ENCODE results near the gene NDEL1.

The NDEL1 gene

DNA sequence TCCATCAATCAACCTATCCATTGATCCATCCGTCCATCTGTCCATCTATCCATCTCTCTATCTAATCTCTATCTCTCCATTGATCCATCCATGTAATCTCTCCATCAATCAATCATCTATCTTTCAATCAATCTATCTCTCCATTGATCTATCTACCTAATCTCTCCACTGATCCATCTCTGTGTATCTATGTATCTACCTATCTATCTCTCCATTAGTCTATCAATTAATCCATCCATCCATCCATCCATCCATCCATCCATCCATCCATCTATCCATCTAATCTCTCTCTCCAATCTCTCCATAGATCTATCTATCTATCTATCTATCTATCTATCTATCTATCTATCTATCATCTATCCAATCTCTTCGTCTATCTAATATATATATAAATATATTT, 34.6 kb upstream of the NDEL1 start:
- TF ChIP-seq EGR1 (IDR thresholded peaks at IDR 0.05), result no peak
- TF ChIP-seq, protein P1, sequence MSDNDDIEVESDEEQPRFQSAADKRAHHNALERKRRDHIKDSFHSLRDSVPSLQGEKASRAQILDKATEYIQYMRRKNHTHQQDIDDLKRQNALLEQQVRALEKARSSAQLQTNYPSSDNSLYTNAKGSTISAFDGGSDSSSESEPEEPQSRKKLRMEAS (IDR thresholded peaks at IDR 0.05), result no peak
- no peak for TF ChIP-seq TEAD4 (IDR thresholded peaks at IDR 0.05)
- TF ChIP-seq, protein P2, sequence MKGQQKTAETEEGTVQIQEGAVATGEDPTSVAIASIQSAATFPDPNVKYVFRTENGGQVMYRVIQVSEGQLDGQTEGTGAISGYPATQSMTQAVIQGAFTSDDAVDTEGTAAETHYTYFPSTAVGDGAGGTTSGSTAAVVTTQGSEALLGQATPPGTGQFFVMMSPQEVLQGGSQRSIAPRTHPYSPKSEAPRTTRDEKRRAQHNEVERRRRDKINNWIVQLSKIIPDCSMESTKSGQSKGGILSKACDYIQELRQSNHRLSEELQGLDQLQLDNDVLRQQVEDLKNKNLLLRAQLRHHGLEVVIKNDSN (IDR thresholded peaks at IDR 0.05), result no peak
- no peak for TF ChIP-seq CREB1 (IDR thresholded peaks at IDR 0.05; ENCODE audit: low read depth)
- no peak for TF ChIP-seq TAF1 (IDR thresholded peaks at IDR 0.05; ENCODE audit: low read depth)
- no peak for TF ChIP-seq NFIC (IDR thresholded peaks at IDR 0.05)
- no peak for TF ChIP-seq CEBPB (IDR thresholded peaks at IDR 0.05)
- no peak for TF ChIP-seq TCF12 (IDR thresholded peaks at IDR 0.05; ENCODE audit: low read depth)
- TF ChIP-seq EP300 (IDR thresholded peaks at IDR 0.05; ENCODE audit: borderline replicate concordance), result no peak
- no peak for TF ChIP-seq YY1 (IDR thresholded peaks at IDR 0.05; ENCODE audit: low read depth)
- TF ChIP-seq FOXM1 (IDR thresholded peaks at IDR 0.05; ENCODE audit: borderline replicate concordance, low read depth), result no peak
- TF ChIP-seq ZBTB7A (IDR thresholded peaks at IDR 0.05; ENCODE audit: low read depth), result no peak
- no peak for TF ChIP-seq RAD21 (IDR thresholded peaks at IDR 0.05; ENCODE audit: low read depth)
- TF ChIP-seq, protein P3, sequence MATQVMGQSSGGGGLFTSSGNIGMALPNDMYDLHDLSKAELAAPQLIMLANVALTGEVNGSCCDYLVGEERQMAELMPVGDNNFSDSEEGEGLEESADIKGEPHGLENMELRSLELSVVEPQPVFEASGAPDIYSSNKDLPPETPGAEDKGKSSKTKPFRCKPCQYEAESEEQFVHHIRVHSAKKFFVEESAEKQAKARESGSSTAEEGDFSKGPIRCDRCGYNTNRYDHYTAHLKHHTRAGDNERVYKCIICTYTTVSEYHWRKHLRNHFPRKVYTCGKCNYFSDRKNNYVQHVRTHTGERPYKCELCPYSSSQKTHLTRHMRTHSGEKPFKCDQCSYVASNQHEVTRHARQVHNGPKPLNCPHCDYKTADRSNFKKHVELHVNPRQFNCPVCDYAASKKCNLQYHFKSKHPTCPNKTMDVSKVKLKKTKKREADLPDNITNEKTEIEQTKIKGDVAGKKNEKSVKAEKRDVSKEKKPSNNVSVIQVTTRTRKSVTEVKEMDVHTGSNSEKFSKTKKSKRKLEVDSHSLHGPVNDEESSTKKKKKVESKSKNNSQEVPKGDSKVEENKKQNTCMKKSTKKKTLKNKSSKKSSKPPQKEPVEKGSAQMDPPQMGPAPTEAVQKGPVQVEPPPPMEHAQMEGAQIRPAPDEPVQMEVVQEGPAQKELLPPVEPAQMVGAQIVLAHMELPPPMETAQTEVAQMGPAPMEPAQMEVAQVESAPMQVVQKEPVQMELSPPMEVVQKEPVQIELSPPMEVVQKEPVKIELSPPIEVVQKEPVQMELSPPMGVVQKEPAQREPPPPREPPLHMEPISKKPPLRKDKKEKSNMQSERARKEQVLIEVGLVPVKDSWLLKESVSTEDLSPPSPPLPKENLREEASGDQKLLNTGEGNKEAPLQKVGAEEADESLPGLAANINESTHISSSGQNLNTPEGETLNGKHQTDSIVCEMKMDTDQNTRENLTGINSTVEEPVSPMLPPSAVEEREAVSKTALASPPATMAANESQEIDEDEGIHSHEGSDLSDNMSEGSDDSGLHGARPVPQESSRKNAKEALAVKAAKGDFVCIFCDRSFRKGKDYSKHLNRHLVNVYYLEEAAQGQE (IDR thresholded peaks at IDR 0.05; ENCODE audit: low read depth), result no peak

DNA sequence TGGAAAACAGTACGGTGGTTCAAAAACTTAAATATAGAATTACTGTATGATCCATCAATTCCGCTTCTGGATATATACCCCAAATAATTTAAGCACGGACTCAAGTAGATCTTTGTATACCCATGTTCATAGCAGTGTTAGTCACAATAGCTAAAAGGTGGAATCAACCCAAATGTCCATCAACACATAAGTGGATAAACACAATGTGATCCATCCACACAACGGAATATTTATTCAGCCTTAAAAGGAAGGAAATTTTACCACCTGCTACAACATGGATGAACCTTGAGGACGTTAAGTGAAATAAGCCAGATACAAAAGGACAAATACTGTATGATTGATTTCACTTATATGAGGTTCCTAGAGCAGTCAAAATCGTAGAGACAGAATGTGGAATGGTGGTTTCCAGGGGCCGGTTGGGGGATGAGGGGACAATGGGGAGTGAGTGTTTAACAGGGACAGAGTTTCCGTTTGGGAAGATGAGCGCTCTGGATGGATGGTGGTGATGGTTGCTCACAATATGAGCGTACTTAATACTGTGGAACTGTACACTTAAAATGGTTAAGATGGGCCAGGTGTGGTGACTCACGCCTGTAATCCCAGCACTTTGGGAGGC, 32.7 kb upstream of the NDEL1 start:
- TF ChIP-seq, protein P3 (IDR thresholded peaks at IDR 0.05; ENCODE audit: low read depth), result no peak
- TF ChIP-seq TCF12 (IDR thresholded peaks at IDR 0.05; ENCODE audit: low read depth) (no peak), EP300 (IDR thresholded peaks at IDR 0.05; ENCODE audit: borderline replicate concordance) (no peak), CEBPB (IDR thresholded peaks at IDR 0.05) (no peak), TEAD4 (IDR thresholded peaks at IDR 0.05) (no peak), RAD21 (IDR thresholded peaks at IDR 0.05; ENCODE audit: low read depth) (no peak), TAF1 (IDR thresholded peaks at IDR 0.05; ENCODE audit: low read depth) (no peak), YY1 (IDR thresholded peaks at IDR 0.05; ENCODE audit: low read depth) (no peak), ZBTB7A (IDR thresholded peaks at IDR 0.05; ENCODE audit: low read depth) (no peak), NFIC (IDR thresholded peaks at IDR 0.05) (no peak), CREB1 (IDR thresholded peaks at IDR 0.05; ENCODE audit: low read depth) (no peak), EGR1 (IDR thresholded peaks at IDR 0.05) (no peak), FOXM1 (IDR thresholded peaks at IDR 0.05; ENCODE audit: borderline replicate concordance, low read depth) (no peak)
- TF ChIP-seq, protein P2 (IDR thresholded peaks at IDR 0.05), result no peak
- TF ChIP-seq, protein P1 (IDR thresholded peaks at IDR 0.05), result no peak

DNA sequence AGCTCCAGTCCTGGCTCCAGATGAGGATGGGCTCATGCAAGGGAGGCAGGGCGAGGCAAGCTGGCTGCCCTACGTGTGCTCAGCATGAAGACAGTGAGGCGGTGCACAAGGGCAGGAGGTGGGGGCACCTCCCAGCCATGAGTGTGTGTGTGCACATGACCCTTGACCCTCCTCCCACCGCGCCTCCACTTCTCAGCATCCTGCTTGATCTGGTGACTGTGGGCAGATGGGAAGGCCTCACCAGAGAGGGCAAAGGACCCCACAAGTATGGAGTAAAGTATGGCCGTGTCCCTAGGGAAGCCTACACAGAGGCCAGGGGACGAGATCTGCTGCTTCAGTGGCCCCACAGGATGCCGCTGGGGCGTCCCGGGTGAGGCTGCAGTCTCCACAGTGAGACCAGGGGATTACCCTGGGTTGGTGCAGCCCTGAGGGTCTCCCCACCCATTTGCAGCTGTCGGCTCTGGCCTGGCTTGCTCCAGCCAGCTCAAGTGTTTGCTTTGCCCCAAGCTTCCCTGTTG, 30.1 kb upstream of the NDEL1 start:
- no peak for TF ChIP-seq RAD21 (IDR thresholded peaks at IDR 0.05; ENCODE audit: low read depth)
- TF ChIP-seq, protein P1 (IDR thresholded peaks at IDR 0.05), result no peak
- TF ChIP-seq ZBTB7A (IDR thresholded peaks at IDR 0.05; ENCODE audit: low read depth), result no peak
- no peak for TF ChIP-seq EGR1 (IDR thresholded peaks at IDR 0.05)
- TF ChIP-seq, protein P2 (IDR thresholded peaks at IDR 0.05), result no peak
- TF ChIP-seq TAF1 (IDR thresholded peaks at IDR 0.05; ENCODE audit: low read depth), result no peak
- TF ChIP-seq EP300 (IDR thresholded peaks at IDR 0.05; ENCODE audit: borderline replicate concordance), result no peak
- no peak for TF ChIP-seq FOXM1 (IDR thresholded peaks at IDR 0.05; ENCODE audit: borderline replicate concordance, low read depth)
- no peak for TF ChIP-seq NFIC (IDR thresholded peaks at IDR 0.05)
- TF ChIP-seq CREB1 (IDR thresholded peaks at IDR 0.05; ENCODE audit: low read depth), result no peak
- TF ChIP-seq TCF12 (IDR thresholded peaks at IDR 0.05; ENCODE audit: low read depth), result no peak
- TF ChIP-seq YY1 (IDR thresholded peaks at IDR 0.05; ENCODE audit: low read depth), result no peak
- no peak for TF ChIP-seq CEBPB (IDR thresholded peaks at IDR 0.05)
- TF ChIP-seq, protein P3 (IDR thresholded peaks at IDR 0.05; ENCODE audit: low read depth), result no peak
- no peak for TF ChIP-seq TEAD4 (IDR thresholded peaks at IDR 0.05)

All from Ishikawa (cell line).